Activated T-cell treated with anti-CD3 and anti-CD28 coated beads for 48 hours (primary cell): ENCODE measurements around the gene MLST8.

ENCODE experiments used
- DNase-seq: peaks from one replicate; pipeline ENCODE4 v3.0.0-alpha.2; 2020; ENCODE audit warnings: low read depth

MLST8 gene

GRCh38 chr16:2209258-2210008 lies 4.2 kb downstream of the MLST8 start:
- DNase-seq, result no peak

GRCh38 chr16:2210009-2210332 lies 4.7 kb downstream of the MLST8 start:
- DNase-seq, result no peak

- no peak for DNase-seq
Measured at GRCh38 chr16:2210386-2211365, 5.4 kb downstream of the MLST8 start, which contains the start of gene BRICD5. TSS of gene BRICD5 (minus strand) at chr16:2210863. CDS start at chr16:2210833, 30 bp downstream.

DNA sequence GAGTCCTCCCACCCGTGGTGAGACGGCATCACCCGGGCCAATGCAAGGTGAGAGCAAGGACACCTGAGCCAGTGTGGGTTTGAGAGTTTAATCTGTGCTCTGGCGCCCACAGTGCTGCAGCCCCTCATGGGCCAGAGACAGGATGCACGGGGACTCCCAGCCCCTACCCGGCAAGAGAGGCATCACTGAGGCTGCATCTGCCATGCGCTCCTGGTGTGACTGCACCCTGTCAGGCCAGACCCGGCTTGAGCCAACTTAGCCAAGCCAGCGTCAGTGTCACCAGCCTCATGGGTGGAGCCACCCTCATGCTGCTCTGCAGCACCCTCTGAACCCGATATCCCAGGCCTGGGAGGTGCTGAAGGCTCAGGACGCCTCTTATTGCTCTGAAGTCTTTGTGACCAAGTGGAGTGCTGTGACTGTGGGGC lies 6.7 kb downstream of the MLST8 start:
- no peak for DNase-seq

DNA sequence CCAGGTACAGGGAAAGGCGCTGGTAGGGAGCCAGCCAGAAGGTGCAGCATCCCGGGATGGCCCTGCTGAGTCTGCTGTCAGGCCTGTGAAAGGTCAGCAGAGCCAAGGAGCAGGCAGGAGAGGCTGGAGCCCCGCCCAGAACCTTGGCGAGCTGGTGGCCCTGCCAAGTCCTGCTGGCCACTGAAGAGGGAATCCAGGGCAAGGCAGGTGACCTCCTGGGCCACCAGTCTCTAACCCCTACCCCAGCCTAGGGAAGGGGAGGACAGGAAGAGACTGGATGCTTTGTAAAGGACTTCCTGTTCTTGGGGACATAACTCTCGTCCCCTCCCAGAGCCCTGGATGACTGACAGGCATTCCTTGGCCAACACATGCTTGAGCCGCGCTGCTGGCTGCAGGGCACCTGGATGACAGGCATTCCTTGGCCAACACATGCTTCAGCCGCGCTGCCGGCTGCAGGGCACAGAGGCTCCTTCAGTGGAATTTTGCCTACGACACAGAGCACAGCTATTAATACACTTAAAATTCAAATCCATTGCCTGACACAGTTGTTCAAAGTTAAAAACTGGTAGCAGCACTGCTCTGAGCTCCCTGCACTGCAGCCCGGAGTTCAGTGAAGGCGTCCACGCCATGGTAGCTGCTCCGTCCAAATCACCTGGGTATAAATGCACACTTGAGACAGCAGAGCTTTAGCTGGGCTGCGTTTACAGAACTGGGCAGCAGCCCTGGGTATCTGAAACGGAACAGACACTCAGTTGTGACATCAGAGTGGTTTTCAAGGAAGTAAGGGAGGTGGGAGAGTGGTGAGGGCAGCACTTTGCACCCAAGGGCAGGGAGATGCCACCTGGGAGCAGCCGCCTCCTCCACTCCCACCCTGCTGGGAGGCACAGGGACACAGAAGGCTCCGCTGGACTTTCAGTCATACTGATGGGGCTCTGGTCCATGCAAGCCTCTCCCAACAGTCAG lies 7.4 kb downstream of the MLST8 start:
- DNase-seq, result no peak

GRCh38 chr16:2213817-2214718 lies 8.8 kb downstream of the MLST8 start:
- DNase-seq, result no peak

- DNase-seq, result no peak
Measured at GRCh38 chr16:2214719-2214968, 9.4 kb downstream of the MLST8 start, which contains the start of gene PGP. TSS of gene PGP (minus strand) at chr16:2214840. CDS start at chr16:2214777, 63 bp downstream.

- no peak for DNase-seq
Measured at GRCh38 chr16:2216330-2216729, 11.1 kb downstream of the MLST8 start.

DNA sequence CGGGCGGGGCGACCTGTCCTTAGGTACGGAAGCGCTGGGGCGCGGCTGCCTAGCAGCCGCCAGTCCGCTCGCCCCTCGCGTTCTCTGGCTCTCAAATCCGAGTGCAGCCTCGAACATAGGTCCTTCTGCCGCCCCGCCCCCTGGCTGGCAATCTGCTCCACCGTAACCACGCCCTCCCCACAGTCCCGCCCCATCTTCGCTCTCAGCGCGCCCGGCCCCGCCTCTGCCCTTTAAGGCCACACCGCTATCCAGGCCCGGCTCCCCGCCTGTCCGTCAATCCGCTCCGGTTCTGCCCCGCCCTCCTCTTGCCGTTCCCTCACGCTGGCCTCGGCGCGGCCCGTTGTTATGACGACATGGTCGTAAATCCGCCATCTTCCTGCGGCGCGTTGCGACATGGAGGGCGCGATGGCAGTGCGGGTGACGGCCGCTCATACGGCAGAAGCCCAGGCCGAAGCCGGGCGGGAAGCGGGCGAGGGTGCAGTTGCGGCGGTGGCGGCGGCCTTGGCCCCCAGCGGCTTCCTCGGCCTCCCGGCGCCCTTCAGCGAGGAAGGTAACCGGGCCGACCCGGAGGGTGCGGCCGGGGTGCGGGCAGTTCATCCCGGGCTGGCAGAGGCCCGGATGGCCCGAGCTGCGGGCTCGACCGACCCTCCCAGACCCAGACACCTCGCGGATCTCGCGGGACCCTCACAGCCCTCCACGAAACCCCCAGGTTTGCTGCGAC lies 18.1 kb downstream of the MLST8 start, which contains the start of gene E4F1:
E4F1 (plus strand) TSS at position 371 of the 721 bp plus-strand sequence; CDS start at position 394, 23 bp downstream.
- DNase-seq, result peak; percentile 100

DNA sequence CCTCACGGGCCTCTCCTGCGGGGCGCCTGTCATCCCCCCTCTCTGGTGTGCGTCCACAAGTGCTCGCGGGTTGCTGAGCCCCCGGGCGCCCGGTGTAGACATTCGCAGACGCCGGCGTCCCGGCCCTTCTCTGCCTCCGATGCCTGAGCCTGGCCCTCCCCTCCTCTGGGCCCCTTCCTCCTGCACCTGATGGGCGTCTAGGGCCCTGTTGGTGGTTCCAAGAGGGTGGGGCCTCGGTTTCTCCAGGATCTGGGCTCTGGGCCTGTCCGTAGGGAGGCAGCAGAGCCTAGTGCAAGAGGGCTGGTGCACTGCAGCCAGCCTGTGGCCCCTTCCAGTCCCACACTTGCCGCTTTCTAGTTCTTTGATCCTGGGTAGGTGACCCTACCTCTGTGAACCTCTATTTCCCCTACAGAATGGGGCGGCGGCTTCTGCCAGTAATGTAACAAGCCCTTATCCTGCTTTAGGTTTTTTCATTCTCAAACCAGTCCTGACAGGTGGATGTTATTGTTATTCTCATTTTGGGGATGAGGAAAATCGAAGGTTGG lies 18.8 kb downstream of the MLST8 start:
- peak; percentile 25 for DNase-seq

- no peak for DNase-seq
Measured at GRCh38 chr16:2226245-2226793, 21.1 kb downstream of the MLST8 start.

- DNase-seq, result no peak
Measured at GRCh38 chr16:2226918-2227317, 21.7 kb downstream of the MLST8 start.

GRCh38 chr16:2228161-2228824 lies 23.0 kb downstream of the MLST8 start:
- DNase-seq, result no peak

DNA sequence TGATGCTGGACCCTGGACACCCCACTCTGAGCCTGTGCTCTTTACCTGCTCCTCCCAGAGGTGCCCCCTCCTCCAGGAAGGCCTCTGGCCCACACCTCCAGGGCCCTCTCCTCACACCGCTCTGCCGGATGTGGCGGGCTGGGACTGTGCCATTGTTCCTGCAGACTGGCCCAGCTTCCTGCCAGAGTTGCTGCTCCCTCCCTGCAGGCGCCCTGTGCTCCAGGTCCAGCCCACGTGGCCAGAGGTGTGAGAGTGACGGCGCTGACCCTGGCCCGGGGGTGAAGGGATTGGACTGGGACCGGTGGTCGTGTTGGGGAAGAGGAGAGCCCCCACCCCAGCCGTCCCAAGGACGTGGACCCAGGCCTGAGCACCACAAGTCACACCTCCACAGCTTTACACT lies 23.8 kb downstream of the MLST8 start:
- no peak for DNase-seq

DNA sequence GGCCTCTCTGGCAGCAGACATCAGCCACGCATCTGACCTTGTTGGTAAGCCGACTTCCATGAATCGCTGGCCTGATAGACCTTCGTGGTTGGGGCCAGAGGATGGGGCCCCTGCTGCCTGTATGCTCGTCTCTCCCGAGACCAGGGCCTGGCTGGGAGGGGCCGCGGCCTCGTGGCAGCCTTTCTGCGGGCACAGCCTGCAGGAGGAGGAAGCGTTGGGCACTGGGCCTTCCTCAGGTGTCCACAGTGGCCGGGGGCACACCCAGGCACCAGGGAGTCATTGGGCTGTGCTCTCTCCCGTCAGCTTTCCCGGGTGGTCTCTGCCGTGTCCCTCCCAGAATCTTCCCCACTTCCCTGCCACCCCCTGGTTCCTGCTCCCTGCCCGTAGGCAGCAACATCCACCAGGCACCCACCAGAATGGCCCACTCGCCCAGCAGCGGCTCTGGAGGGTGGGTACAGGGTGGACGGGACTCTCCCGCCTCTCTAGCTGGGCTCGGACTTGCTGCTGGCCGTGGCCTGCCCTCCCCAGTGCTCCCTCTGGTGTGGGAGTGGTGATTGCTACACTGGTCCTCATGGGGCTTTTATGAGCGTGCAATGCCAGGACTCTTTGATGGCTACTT lies 24.5 kb downstream of the MLST8 start:
- no peak for DNase-seq

- DNase-seq, result no peak
Measured at GRCh38 chr16:2230376-2230775, 25.1 kb downstream of the MLST8 start.

DNA sequence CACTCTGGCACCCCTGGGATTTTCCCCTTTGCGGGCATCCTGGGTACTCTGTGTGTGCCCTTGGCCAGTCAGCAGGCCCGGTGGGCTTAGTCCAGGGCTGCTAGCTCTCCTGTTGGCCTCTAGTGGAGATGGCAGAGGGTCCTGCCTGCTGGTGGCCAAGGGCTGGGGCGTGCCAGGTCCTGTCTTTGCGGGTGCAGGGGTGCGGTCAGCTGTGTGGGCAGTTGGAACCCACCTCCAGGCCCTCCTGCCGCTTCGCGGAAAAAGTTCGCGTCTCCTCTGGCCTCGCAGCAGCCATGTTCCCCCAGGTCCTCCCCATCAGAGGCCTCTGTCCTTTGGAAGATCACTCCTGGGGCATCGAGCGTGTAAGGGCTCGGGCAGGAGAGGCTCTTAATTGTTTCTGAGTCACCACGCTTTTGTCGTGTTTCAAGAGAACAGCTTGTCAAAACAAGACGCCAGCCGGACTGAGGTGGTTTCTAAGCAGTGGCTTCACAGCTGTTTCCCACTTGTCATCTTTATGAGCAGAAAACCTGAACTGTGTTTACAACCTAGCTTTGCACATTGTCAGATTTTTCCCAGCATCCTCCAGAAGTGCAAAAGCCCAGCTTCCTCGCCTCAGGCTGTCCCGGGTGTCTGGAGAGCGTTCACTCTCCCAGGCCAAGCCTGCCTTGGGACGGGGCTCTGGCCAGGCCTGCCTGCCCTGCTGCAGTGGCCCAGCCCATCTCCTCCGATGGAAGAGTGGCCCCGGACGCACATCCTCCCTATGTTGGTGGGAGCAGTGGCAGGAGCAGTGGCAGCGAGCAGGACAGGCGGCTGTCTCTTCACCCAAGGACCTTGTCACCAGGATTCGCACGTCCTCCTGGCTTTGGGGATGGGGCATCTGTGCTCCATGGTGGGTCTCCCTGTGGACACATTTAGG lies 26.0 kb downstream of the MLST8 start:
- no peak for DNase-seq
